Renal cortex interstitium (tissue), 3 donors: Measurements from ENCODE around the gene HHIPL1. TPM values are rescaled to one million over a fixed set of nuclear protein-coding genes. Genes with fewer than 3 reads are reported as not detected.

Experiments
- polyA plus RNA-seq, 3 donors: library from polyadenylated mRNA; unstranded; fragments of 120-200 nt; gene quantifications; one replicate each; pipeline ENCODE4 v1.2.1, GENCODE V29; 2013; ENCODE audit not compliant: insufficient read length in 3 of 3

The HHIPL1 gene
- polyA plus RNA-seq, 3 donors, result 1.5 to 2.4 (median 1.6) TPM

Other genes with a start within 250 kb of the HHIPL1 start
- gene SETD3, start 164.3 kb upstream of the HHIPL1 start, polyA plus RNA-seq, result 10 to 100 TPM; 58.9 to 70.5 (median 65.5) TPM
- 10 to 100 TPM; 47.1 to 50.8 (median 47.6) TPM for gene CCNK, start 163.7 kb upstream of the HHIPL1 start, polyA plus RNA-seq
- 10 to 100 TPM; 22.9 to 32.9 (median 28.3) TPM for gene CCDC85C, start 40.9 kb upstream of the HHIPL1 start, polyA plus RNA-seq
- gene CYP46A1, start 39.2 kb downstream of the HHIPL1 start, polyA plus RNA-seq, result 1 to 10 TPM; 1.5 to 4.6 (median 2.0) TPM
- gene EML1, start 148.3 kb downstream of the HHIPL1 start, polyA plus RNA-seq, result 10 to 100 TPM; 34.2 to 37.2 (median 34.6) TPM